DMS 273 (cell line): ENCODE results near the gene COQ8A.
"Not testable (repeated sequence)": the region's sequence is repeated elsewhere in the genome, so short reads cannot be mapped to it uniquely, and the experiment has no call there.

Experiments
- DNase-seq: peaks from one replicate; lab custom pipeline; 2025; ENCODE audit not compliant: unreplicated experiment; lab: John Stamatoyannopoulos, UW

The COQ8A gene

GRCh38 chr1:226983247-226983991, 43.3 kb downstream of the COQ8A start:
- DNase-seq: no peak

DNA sequence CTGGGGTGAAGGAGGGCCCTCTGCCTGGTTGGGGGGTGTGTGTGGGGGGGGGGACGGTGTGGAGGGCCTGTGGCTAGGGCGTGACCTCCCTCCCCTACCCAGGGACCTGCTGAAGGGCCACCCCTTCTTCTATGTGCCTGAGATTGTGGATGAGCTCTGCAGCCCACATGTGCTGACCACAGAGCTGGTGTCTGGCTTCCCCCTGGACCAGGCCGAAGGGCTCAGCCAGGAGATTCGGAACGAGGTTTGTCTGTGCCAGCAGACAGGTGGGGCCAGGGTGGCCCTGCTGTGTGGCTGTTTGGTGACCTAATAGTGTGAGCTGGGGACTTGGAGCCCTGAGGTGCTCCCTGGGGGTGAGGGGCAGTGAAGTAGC, 43.9 kb downstream of the COQ8A start:
- no peak for DNase-seq

DNA sequence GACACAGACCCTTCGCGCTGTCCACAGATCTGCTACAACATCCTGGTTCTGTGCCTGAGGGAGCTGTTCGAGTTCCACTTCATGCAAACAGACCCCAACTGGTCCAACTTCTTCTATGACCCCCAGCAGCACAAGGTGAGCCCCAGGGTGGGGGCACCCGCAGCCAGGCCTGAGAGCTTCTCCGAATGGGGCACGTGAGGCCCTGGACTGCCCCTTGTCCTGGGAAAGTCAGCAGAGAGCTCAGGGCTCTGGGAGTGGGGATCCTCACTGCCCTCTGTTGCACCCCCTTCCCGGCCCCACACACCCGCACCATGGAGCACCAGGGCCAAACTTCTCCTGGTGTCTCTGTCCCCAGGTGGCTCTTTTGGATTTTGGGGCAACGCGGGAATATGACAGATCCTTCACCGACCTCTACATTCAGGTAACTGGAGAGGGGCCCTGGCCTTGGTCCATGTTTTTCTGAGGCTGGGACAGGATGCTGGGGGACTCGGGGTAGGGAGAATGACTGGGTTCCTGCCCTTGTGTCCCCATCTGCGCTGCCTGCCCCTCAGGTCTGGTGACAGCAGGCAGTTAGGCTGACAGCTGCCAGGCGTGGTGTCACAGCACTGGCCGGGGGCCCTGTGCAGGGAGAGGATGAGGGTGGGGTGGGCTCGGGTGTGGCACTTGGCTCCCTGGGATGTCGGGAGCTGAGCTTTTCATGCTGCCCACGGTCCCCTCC, 44.6 kb downstream of the COQ8A start:
- DNase-seq: no peak

- no peak for DNase-seq
Observed at GRCh38 chr1:226985239-226985838, 45.2 kb downstream of the COQ8A start.

- no peak for DNase-seq
Observed at GRCh38 chr1:226985839-226986463, 45.9 kb downstream of the COQ8A start.

- no peak for DNase-seq
Observed at GRCh38 chr1:226986496-226987178, 46.5 kb downstream of the COQ8A start.

GRCh38 chr1:226987179-226987536, 47.1 kb downstream of the COQ8A start:
- no peak for DNase-seq

- no peak for DNase-seq
Observed at GRCh38 chr1:226987623-226988333, 47.7 kb downstream of the COQ8A start.

DNA sequence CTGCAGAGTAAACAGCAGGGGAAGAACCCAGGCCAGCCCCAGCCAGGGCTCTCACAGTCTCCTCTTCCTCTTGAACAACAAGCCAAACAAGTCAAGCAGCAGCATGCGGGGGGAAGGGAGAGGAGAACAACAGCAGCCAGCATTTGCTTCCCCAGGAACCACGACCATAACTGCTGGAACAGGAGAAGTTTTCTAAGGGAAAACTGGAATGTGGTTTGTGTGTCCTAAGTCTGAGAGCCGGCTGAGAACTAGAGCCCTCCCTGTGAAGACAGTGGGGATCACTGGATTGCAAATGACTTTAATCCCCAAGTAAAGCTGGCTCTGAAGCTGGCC, 48.2 kb downstream of the COQ8A start:
- no peak for DNase-seq

GRCh38 chr1:226989085-226989920, 49.2 kb downstream of the COQ8A start:
- no peak for DNase-seq

DNA sequence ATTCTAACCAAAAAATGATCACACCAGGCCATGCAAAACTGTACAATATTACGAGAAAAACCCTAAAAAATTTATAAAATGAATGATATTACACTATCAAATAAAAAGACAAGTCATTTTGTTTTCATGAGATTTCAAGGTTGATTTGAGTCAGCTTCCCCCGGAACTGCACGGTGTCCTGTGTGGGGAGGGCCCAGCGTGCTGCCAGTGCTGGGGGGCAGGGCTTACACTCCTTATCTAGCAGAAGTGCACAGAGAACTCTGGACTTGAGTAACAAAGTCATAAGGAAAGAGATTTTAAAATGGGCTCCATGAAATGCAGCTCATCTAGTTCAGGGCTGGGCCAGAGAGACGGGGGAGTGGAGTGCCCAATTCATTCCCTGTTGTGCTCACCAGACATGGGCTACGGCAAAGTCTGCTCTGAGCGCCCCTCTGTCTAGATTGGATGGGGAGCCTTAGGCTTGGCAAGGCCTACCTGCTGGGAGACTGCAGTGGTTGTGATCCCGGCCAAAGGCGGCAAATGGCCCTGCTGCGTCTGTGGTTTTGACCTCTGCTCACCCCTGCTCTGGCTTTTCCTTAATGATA, 50.1 kb downstream of the COQ8A start:
- no peak for DNase-seq

GRCh38 chr1:226991920-226992319, 51.8 kb downstream of the COQ8A start:
- DNase-seq: no peak

GRCh38 chr1:226993814-226994585, 53.9 kb downstream of the COQ8A start:
- DNase-seq: no peak

GRCh38 chr1:226994586-226995364, 54.7 kb downstream of the COQ8A start:
- no peak for DNase-seq

GRCh38 chr1:226995365-226996332, 55.6 kb downstream of the COQ8A start:
- DNase-seq: no peak

GRCh38 chr1:226999579-226999978, 59.5 kb downstream of the COQ8A start:
- DNase-seq: not testable (repeated sequence)

- no peak for DNase-seq
Observed at GRCh38 chr1:227002531-227003049, 62.5 kb downstream of the COQ8A start.
